GM21526 (cell line): ENCODE data around the gene OR9Q1.

Source experiments
- ATAC-seq: cut with Tn5 transposase; IDR thresholded peaks from one replicate; pipeline ENCODE4 v1.9.1; 2021; ENCODE audit warnings: moderate library complexity; ENCODE audit not compliant: unreplicated experiment, low FRiP score

Gene OR9Q1

GRCh38 chr11:58028687-58029411 is 5.2 kb downstream of the OR9Q1 start:
- no peak for ATAC-seq

DNA sequence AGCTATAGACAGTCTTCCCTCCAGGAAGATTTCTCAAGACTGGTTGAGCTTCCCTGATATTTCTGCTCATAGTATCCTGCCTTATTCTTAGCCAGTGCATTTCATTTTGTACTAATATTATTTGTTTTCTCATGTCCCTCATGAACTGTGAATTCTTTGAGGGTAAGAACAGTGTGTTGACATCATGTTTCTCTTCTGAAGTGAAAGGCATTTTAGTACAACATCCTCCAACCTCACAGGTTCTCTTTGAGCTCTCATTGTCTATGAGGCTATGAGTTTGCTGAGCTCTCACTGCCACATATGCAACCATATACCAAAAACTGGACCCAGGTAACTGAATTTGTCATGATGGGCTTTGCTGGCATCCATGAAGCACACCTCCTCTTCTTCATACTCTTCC is 7.0 kb downstream of the OR9Q1 start, which contains the start of gene OR6Q1:
Gene OR6Q1, plus strand, starts transcription at position 301 of the 400 bp plus-strand sequence. Its CDS starts 0 bp downstream, at position 301.
- ATAC-seq = no peak

DNA sequence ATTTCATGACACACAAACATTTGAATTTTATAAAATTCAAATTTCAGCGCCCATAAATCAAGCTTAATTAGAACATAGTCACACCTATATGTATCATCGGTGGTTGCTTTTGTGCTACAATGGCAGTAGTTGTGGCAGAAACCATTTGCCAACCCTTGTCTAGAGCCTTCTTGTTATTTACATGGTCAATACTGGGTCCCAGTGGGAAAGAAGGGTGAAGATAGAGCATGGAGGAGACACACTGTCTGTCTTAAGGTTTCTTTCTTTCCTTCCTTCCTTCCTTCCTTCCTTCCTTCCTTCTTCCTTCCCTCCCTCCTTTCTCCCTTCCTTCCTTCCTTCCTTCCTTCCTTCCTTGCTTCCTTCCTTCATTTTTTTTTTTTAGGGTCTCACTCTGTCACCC is 10.8 kb downstream of the OR9Q1 start:
- no peak for ATAC-seq

DNA sequence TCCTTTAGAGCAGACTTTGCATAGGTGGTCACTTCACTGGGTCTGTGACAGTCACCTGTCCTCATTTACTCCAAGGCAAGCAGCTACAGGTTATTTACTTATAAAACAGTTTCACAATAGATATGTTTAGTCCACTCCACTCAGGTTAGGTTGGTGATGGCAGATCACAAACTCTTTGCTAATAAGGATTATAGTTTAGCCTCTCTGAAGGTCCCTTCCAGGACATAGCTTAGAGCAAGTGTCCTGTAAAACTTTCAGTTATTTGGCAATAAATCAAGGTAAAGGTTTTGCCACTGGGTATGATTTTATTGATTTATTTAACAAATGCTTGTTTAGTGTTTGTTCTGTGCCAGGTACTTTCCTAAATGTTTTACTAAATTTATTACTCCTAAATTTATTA is 15.9 kb downstream of the OR9Q1 start:
- ATAC-seq = no peak

DNA sequence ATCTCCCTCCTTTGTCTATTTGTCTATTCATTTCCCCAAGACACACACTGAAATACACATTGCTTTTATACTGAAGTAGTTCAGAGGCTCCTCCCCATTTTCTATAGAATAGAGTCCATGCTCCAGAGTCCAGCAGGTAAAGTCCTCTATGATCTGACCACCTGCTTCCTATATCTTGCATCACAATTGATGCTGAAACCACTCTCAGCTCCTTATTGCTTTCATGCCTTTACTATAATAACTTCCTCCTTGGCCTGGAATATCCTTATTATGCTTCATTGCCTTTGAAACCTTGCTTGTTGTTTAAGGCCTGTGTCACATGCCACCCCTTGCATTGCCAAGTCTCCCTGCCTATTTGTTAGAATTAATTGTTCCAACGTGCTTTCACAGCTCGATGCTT is 19.7 kb downstream of the OR9Q1 start:
- ATAC-seq = no peak

DNA sequence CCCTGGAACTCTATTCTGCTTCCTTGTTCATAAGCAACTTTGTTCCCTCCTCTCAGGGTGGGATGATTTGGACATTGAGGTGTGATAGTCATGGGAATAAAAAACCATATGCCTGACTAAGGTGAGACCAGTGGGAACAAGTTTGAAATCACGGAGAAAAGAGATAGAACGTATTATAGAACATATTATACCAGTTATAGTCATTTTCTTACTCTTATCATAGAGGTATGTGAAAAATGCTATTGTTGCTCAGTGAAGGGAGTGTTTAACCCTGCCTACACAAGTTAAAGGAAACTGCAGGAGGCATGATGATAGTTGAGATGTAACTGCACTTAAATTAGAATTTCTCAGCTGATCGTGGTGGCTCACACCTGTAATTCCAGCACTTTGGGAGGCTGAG is 22.6 kb downstream of the OR9Q1 start:
- no peak for ATAC-seq

DNA sequence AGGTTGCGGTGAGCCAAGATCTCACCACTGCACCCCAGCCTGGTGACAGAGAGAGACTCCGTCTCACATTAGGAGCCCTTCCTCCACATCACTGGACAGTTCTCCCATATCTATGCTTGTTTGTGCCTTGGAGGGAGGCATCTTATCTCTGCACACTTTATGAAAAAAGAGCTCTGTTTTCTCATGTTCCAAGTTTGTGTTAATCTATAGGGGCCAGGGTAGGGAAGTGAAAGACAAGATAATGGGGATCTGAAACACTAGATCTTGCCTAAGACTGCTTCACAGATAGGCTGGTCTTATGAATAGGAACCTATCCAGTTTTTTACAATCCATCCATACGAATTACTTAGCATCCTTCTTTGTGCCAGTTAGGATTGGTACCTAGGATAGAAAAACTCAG is 24.1 kb downstream of the OR9Q1 start:
- ATAC-seq = no peak

GRCh38 chr11:58055806-58056401 is 32.2 kb downstream of the OR9Q1 start:
- no peak for ATAC-seq

- no peak for ATAC-seq
Observed at GRCh38 chr11:58057481-58057880, 33.8 kb downstream of the OR9Q1 start.

- no peak for ATAC-seq
Observed at GRCh38 chr11:58058276-58059006, 34.8 kb downstream of the OR9Q1 start.

GRCh38 chr11:58059007-58059350 is 35.3 kb downstream of the OR9Q1 start:
- ATAC-seq = no peak

DNA sequence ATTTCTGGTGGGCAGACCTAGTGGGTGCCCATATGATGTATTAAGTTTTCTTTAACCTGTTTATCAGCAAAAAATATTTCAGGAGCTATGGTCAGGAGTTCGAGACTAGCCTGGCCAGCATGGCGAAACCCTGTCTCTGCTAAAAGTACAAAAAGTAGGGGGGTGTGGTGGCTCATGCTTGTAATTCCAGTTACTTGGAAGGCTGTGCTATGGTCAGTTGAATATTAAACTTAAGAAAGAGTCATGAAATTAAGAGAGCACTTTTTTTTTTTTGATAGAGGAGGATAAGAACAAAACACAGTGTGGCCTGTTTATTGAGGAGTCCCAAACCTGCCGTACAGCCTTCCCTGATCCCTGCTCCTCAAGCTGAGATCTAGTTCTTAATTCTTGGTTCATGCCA is 36.9 kb downstream of the OR9Q1 start:
- no peak for ATAC-seq

DNA sequence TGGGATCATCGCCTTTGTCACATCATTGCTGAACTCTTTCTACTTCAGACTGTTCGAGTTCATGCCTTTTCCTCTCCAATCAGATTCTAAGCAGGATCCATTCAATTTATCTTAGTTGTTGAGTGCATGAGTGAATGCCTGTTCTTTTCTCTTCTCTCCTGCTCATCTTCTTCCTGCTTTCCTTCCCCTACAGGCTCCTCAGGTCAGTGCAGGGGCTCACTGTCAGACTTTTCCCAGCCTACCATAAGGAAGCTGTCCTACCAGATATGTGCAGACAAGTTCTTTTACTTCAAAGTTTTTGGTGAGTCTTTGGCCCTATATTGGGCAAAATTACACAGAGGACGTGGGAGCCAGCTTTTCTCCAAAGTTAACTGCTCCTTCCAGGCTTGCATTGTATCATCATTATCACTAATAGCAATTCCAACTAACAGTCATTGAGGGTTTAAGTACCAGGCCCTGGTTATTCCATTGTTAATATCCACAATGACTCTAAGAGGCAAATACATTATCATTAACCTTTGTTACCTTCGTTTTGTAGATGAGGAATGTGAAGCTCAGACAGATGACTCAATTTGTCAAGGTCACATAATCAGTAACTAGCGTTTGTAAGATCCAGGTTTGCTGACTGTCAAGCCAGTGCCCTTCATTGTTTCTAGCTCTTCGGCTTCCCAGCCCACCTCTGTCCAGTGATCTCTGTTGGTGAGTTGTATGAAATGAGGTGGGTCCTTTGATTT is 37.4 kb downstream of the OR9Q1 start:
- no peak for ATAC-seq

DNA sequence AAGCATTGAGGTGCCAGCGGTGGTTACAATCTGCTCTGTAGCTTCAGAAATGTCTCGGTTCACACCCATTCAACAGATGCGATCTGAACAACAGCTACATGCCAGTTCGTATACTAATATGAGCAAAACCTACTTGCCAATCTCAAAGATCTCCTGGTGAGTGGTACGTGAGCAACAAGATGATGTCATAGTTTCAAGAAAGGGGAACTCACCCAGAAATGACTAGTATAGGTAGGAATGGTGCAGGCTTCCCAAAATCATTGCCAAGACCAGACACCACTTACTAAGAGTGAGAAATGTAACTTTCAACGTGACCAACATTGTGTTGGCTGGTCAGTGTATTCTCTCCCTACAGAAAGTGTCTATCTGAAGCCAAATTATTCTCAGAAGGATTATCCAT is 38.1 kb downstream of the OR9Q1 start:
- ATAC-seq = no peak

GRCh38 chr11:58067685-58068084 is 44.0 kb downstream of the OR9Q1 start:
- no peak for ATAC-seq

- ATAC-seq = no peak
Observed at GRCh38 chr11:58068655-58069054, 45.0 kb downstream of the OR9Q1 start.

DNA sequence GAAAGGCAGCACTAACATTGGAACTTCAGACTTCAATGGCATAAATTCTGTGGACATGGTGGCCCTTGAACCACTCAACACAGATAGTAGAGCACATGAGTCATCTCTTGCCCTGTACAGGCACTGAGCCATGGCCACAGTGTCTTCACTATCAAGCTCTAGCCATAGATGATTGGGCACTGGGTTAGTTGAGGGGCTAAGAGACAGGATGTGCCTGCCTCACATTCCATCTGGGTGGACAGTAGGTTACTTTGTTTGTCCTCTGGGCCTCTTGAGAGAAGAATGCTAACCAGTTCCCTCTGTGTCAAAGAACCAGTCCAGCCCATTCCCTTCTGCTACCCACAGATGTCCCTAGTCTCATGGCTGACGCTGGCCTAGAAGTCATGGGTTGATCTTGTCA is 46.9 kb downstream of the OR9Q1 start:
- no peak for ATAC-seq

DNA sequence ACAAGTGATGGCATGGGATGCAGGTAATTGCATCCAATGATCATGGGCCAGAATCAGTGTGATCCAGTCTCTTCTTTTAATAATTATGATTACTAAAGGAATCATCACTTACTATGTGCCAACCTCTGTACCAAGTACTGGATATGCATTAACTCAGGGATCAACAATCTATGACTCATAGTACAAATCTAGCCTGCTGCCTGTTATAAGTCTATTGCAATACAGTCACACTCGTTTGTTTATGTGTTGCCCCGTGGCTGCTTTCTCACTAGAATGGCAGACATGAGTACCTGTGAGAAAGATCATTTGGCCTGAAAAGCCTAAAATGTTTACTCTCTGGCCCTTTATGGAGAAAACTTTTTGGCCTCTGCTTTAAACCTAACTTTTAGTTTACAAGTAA is 52.1 kb downstream of the OR9Q1 start:
- ATAC-seq = no peak

GRCh38 chr11:58086528-58086927 is 62.8 kb downstream of the OR9Q1 start:
- no peak for ATAC-seq

- no peak for ATAC-seq
Observed at GRCh38 chr11:58097437-58097836, 73.8 kb downstream of the OR9Q1 start.

GRCh38 chr11:58121096-58121495 is 97.4 kb downstream of the OR9Q1 start:
- no peak for ATAC-seq
